H1 (cell line): Measurements from ENCODE around the gene ADPRHL1. TPM values are rescaled to one million over a fixed set of nuclear protein-coding genes. Genes with fewer than 3 reads are reported as not detected.

ENCODE experiments used
- CHD7 ChIP-seq: fragments of 300-600 bp; sonication (generic); IDR thresholded peaks from 2 replicates; pipeline ENCODE4 v1.7.1; 2012; ENCODE audit warnings: low read length, moderate library complexity, mild to moderate bottlenecking, inconsistent platforms; ENCODE audit not compliant: insufficient replicate concordance
- GTF2F1 ChIP-seq: IDR thresholded peaks from 2 replicates; pipeline ENCODE4 v1.6.1; 2012; ENCODE audit warnings: low read depth, low read length, improper control_type of control experiment, borderline replicate concordance
- TEAD4 ChIP-seq: IDR thresholded peaks from 2 replicates; pipeline ENCODE4 v1.6.1; 2012; ENCODE audit warnings: low read depth, low read length, inconsistent platforms, mixed read lengths
- polyA plus RNA-seq, 7 experiments: library from polyadenylated mRNA; depleted of rRNA in 3 of 7; stranded (reverse) in 5 of 7; unstranded in 2 of 7; fragments of >200 nt in 5 of 7; fragments of 200-250 nt in 2 of 7; gene quantifications; 1 replicate in 5 of 7; 2 replicates in 1 of 7; 4 replicates in 1 of 7; pipeline versions ENCODE4 v1.2.1 to v1.2.3, GENCODE V29; 2011 to 2013; ENCODE audit warnings: missing spikeins in 2 of 7, mixed read lengths in 2 of 7
- total RNA-seq: library from RNA; stranded (reverse); fragmentation: NEBNext Ultra II Directional; extraction: Animal tissue kit (Norgen Biotek cat#: 25700); gene quantifications from 2 replicates; pipeline ENCODE4 v1.2.1, GENCODE V29; 2021

ADPRHL1 gene
- total and polyA plus RNA-seq, 2 of the 8 experiments (the other 6 are each of a cell fraction or from before 2014, with no cell fraction given), result 0.74 to 1.7 TPM

- TF ChIP-seq CHD7, result no peak
- TF ChIP-seq GTF2F1, result no peak
- no peak for TF ChIP-seq TEAD4
- TF ChIP-seq, all 59 proteins: peak for 0
These were observed 6.8 kb downstream of the ADPRHL1 start (continued) for GRCh38 chr13:113446488-113446854.
